ENCODE measurements around the gene MAPK4.

DNA sequence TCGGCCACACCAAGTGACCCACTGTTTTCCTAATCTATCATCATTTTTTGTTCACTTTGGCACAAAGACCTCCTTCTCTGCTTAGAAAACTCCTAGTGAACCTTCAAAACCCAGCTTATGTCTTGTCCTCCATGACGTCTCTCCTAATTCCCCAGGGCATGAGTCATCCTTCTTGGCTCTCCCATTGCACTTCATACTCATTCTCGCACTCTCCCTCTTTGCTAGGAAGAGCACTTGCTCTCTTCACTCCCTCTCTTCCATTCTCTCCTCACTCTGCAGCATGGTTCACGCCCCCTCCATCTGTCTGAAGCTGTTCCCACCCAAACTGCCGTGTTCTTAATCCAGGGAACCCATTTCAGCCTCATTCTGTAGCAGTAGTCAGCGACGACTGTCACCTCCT lies 156.0 kb downstream of the MAPK4 start:
- TF ChIP-seq YY1 (IDR thresholded peaks at IDR 0.05; ENCODE audit: insufficient read depth, insufficient read length) (no peak), ZNF274 (IDR thresholded peaks at IDR 0.05; ENCODE audit: low read depth, low read length) (no peak), SUZ12 (IDR thresholded peaks at IDR 0.05; ENCODE audit: extremely low read depth, insufficient read depth, insufficient read length) (no peak)

Data from NT2/D1 (cell line).